ENCODE results near the gene CEACAM19.
"Not testable (repeated sequence)": the region's sequence is repeated elsewhere in the genome, so short reads cannot be mapped to it uniquely, and the experiment has no call there.

Gene CEACAM19, protein sequence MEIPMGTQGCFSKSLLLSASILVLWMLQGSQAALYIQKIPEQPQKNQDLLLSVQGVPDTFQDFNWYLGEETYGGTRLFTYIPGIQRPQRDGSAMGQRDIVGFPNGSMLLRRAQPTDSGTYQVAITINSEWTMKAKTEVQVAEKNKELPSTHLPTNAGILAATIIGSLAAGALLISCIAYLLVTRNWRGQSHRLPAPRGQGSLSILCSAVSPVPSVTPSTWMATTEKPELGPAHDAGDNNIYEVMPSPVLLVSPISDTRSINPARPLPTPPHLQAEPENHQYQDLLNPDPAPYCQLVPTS

DNA sequence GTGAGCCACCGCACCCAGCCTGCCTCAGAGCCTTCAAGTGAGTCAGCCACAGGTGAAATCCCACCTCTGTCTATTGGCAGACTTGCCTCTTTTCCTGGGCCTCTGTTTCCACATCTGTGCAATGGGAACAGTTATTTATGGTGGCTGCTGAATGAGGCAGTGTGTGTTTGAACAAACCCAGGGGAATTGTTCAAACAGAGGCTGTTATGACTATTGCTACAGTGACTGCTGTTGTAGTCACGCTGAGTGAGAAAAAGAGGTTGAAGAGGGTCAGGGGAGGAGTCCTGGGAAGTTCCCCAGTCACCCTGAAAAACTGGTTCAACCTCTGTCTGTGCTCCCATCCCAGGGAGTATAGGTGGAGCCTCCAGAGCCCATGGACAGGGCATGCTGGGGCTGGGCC lies at the start of gene CEACAM19:
Gene CEACAM19, plus strand, starts transcription at position 83 of the 400 bp plus-strand sequence. CDS start 450 bp downstream, outside the sequence.
- no peak for DNase-seq (ENCODE audit: low spot score)

DNA sequence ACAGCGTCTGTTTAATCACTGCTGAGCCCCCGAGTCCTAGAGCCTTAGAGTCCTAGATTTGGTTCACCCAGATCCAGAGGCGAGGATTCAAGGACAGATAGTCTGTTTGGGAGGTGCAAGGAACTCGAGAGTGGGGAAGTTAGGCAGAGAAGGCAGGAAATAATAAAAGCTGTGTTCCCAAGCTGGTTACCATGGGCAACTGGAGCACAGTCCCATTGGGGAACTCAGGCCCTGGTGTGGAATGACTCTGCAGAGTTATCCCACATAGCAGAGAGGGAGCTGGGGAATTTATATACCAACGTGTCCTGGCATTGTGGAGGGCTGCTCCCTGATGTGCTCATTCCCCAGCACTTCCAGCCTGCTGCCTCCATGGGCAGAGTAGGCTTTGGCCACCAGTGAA lies 48.2 kb upstream of the CEACAM19 start:
- no peak for DNase-seq (ENCODE audit: low spot score)

DNA sequence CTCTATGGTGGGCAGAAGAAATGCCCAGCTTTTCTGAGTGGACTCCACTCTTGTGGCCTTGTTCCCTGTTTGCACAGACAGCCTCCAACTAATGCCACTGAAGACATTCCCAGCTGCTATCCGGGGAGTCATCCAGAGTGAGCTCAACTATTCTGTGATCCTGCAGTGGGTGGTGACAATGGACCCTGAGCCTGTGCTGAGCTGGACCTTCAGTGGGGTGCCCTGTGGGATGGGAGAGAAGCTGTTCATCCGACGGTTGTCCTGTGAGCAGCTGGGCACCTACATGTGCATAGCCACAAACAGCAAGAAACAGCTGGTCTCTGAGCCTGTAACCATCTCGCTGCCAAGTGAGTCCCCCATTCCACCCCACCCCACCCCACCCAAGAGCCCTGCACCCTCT lies 47.7 kb upstream of the CEACAM19 start:
- no peak for DNase-seq (ENCODE audit: low spot score)

DNA sequence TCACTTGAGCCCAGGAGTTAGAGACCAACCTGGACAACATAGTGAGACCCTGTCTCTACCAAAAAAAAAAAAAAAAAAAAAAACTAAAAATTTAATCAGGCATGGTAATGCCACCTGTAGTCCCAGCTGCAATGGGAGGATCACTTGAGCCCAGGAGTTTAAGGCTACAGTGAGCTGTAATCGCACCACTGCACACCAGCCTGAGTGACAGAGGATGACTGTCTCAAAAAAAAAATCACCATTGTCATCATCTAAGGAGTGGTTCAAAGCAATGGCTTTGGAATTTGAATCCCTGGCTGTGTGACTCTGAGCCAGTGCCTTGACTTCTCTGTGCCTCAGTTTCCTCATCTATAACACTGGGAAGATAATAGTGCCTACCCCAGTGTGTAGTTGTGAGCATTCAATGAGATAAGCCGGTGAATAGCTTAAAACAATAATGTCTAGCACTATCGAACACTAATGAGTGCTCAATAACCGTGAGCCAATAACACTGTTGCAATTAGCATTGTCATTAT lies 46.4 kb upstream of the CEACAM19 start:
- DNase-seq (ENCODE audit: low spot score): no peak

DNA sequence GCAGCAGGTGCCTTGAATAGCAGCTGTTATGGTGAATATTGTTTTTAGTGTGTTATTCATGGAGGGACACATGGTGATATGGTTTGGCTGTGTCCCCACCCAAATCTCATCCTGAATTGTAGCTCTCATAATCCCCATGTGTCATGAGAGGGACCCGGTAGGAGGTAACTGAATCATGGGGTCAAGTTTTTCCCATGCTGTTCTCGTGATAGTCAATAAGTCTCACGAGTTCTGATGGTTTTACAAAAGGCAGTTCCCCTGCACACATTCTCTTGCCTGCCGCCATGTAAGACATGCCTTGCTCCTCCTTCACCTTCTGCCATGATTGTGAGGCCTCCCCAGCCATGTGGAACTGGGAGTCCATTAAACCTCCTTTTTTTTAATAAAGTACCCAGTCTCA lies 45.6 kb upstream of the CEACAM19 start:
- not testable (repeated sequence) for DNase-seq (ENCODE audit: low spot score)

DNA sequence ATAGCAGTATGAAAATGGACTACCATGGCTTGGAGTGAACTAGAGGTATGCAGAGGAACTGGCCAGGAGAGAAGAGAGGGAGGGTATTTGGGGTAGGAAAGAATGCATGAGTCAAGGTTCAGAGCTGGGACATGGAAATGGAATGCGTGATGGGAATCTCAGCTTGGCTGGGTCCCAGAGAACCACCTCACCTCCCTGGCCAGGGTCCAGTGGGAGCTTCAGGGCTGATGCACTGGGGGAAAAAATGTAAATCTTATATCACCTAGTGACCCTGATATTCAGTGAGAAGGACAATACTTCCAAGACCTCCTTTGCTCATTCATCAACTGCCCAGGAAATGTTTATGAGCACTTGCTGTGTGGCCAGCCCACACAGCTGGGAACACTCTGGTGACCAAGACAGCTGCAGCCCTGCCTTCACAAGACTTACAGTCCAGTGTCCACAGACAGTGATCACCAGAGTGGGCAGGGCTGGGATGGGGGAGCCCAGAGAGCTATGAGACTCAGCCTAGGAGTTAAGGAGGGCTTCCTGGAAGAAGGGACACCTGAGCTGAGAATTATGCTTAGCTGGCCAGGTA lies 45.1 kb upstream of the CEACAM19 start:
- no peak for DNase-seq (ENCODE audit: low spot score)

DNA sequence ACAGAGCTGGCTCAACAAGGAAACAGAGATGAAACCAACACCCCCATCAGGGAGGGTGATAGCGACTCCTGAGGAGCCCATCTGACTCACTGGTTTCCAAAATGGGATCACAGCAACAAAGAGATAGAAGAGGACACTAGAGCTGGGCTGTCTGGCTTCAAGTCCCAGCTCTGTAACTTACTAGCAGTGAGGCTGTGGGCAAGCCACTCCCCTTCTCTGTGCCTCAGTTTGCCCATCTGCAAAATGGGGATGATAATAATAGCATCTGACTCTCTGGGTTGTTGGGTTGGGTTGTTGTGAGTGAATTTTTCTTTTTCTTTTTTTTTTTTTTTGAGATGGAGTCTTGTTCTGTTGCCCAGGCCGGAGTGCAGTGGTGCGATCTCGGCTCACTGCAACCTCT lies 43.7 kb upstream of the CEACAM19 start:
- DNase-seq (ENCODE audit: low spot score): no peak

DNA sequence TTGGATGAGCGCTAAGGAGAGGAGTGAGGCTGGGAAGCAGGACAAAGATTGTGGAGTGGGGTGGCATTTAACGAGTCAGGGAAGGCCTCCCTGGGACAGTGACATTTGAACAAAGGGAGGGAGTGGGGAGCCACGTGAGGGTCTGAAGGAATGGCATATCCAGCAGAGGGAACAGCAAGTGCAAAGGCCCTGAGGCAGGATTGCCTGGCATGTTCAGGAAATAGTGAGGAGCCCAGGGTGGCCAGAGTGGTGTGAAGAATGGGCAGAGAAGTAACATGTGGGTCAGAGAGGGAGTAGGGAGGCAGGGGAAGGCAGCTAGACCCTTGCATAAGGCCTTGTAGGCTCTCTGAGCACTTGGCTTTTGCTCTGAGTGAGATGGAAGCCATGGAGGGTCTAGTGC lies 42.5 kb upstream of the CEACAM19 start:
- no peak for DNase-seq (ENCODE audit: low spot score)

DNA sequence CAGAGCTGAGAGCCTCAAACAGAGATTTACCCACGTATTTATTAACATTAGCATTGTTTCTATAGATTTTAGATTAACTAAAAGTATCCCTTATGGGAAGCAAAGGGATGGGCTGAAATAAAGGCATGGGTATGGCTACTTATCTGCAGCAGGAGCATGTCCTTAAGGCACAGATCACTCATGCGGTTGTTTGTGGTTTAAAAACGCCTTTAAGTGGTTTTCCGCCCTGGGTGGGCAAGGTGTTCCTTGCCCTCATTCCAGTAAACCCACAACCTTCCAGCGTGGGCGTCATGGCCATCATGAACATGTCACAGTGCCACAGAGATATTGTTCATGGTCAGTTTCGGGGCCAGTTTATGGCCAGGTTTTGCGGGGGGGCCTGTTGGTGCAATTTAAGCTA lies 39.7 kb upstream of the CEACAM19 start:
- DNase-seq (ENCODE audit: low spot score): not testable (repeated sequence)

DNA sequence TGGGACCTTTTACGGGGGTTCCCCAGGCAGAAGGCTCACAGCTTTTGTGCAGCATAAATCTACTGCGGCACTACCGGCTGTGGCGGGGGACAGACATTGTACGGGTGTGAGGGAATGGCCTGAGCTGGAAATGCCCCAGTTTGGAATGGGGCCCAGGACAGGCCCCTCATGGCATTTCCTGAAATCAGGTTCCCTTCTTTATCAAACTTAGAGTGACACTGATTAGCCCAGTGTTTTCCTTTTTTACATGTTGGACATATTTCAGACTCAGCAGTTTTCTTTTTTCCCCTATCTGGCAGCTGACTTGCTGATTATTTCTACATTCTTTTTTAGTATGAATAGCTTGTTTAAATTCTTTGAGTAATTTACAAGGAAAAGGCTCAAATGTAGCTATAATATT lies 37.2 kb upstream of the CEACAM19 start:
- DNase-seq (ENCODE audit: low spot score): not testable (repeated sequence)

DNA sequence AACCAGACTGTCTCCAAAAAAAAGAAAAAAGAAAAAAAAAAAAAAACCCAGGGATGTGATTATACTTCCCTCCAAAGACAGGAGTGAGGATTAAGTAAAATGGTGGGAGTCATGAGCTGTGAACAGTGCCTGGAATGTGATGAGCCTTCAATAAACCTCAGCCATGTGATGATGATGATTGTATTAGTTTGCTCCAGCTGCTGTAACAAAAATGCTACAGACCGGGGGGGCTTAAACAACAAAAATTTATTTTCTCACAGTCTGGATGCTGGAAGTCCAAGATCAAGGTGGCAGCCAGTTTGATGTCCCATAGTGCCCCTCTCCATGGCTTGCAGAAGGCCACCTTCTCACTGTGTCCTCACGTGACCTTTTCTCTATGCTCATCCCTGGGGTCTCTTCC lies 36.5 kb upstream of the CEACAM19 start:
- no peak for DNase-seq (ENCODE audit: low spot score)

DNA sequence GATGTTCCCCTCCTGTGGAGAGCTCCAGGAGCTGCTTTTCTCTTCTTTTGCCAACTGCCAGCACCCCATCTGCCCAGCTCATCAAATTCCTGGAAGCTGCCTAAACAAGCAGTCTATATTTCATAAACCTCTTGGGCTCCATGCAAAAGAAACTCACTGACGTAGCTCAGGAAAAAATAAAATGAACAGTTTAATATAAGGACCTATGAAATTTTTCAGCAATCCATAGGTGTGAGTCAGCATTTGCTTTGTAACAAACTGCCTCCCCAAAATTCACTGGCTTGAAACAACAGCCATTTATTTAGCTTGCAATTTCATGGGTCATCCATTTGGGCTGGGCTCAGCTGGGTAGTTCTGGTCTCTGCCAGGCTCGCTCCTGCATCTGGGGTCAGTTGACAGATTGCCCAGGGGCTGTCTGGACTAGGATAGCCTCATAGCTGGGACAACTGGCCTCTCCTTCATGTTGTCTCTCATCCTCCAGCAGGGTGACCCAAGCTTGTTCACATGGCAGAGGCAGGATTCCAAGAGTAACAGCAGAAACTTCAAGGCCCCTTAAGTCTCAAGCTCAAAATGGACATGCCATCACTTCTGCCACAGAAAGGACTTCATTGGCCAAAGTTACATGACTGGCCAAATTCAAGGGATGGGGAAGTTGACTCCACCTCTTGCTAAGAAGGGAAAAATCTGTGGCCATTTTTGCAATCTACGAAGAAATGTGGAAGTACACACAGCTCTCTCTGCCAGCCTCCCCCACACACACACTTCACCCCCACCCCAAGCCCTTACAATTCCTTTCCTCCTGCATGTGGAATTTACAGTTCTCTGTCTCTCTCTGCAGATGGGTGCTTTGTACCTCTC lies 35.5 kb upstream of the CEACAM19 start:
- DNase-seq (ENCODE audit: low spot score): no peak

DNA sequence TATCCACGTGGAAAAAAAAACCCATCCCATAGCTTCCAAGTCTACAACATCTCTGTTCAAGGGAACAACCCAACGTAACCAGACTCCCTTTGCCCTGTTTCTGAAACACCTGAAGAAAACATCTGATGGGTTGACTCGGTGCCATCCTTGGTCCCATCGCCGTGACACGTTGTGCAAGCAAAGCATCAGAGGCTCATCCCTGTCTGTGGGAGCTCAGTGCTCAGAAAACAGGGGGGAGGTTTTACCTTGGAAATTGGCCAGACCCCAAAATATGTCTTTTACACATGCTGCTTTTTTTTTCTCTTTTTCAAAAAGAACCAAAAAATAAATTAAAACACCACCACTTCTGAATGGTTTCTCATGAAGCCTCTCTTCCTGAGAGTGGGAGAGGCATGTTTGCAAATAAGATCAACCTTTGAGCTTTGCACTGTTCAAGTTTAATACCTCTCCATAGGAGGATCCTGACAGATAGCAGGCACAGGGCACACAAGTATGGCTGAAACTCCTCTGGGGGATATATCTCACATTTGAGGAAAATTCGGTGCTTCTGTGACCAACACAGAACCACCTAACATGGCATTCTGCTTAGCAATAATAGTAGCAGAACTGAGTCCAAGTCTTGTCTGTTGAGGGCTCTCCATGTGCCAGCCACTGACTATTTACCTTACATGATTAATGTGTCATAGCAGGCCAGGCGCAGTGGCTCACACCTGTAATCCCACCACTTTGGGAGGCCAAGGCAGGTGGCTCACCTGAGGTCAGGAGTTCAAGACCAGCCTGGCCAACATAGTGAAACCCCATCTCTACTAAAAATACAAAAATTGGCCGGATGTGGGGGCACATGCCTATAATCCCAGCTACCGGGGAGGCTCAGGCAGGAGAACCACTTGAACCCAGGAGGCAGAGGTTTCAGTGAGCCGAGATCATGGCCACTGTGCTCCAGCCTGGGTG lies 34.6 kb upstream of the CEACAM19 start:
- no peak for DNase-seq (ENCODE audit: low spot score)

DNA sequence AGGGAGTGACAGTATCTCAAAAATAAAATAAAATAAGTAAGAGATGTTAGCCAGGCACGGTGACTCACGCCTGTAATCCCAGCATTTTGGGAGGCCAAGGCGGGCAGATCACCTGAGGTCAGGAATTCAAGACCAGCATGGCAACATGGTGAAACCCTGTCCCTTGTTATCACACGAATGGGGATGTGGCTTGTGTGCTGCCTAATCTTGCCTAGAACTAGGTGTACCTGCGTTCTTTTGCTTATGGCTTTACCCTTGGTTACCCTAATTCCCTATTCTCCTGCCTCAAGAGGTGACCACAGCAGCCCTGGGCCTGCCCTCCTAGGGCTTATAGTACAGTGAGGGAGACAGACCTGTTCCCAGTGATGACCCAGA lies 33.9 kb upstream of the CEACAM19 start:
- no peak for DNase-seq (ENCODE audit: low spot score)

DNA sequence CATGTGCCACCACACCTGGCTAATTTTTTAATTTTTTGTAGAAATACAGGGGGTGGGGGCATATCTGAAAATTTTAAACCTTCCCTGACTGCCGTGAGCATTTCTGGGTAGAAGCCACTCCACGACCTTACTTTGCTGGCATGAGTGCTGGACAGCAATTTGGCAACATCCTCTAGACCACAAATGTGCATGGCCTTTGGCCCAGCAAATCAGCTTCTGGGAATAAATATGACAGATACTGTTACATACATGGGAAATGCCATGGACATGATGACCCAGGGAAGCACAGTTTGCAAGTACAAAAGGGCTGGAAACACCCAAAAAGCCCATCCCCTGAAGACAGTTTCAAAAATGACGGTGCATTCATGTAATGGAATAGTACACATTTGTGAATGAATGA lies 30.8 kb upstream of the CEACAM19 start:
- DNase-seq (ENCODE audit: low spot score): no peak

DNA sequence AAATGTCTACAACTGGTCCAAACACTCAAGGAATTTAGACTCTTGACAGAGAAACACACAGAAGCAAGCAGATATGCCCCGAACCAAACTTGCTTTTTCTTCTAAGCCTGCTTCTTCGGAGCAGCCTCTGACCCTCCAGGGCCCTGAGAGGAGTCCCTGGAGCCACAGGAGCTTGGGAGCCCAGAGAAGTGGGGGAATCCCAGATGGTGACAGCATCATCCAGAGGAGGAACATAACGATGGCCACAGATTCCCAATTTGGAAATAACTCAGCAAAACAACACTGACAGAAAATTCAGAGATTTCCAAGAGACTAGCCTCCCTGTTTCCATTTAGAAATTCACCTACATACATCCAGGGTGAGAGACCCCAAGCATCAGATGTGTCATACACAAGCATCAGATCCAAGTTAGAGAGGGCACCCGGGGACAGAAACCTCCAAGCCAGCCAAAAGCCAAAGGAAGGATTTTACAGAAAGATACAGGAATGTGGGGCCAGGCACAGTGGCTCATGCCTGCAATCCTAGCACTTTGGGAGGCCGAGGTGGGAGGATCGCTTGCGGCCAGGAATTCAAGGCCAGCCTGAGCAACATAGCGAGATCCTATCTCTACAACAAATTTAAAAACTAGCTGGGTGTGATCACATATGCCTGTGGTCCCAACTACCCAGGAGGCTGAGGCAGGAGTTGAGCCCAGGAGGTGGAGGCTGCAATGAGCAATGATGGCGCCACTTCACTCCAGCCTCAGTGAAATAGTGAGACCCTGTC lies 29.6 kb upstream of the CEACAM19 start:
- no peak for DNase-seq (ENCODE audit: low spot score)

DNA sequence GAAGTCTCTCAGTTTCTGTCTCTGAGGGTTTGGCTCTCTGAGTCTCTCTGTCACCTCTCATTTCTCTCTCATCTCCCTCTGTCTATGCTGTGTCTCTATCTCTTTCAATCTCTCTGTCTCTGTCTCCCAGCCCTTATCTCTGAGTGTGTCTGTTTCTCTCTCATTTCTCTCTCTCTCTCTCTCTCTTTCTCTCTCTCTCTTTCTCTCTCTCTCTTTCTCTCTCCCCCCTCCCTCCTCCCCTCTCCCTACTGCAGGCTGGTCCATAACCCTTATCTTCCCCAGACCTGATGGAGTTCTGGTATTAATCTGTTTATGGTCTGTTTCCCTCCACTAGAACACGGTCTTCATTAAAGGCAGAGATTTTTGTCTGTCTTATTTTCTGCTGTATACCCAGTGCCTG lies 28.9 kb upstream of the CEACAM19 start:
- DNase-seq (ENCODE audit: low spot score): no peak

DNA sequence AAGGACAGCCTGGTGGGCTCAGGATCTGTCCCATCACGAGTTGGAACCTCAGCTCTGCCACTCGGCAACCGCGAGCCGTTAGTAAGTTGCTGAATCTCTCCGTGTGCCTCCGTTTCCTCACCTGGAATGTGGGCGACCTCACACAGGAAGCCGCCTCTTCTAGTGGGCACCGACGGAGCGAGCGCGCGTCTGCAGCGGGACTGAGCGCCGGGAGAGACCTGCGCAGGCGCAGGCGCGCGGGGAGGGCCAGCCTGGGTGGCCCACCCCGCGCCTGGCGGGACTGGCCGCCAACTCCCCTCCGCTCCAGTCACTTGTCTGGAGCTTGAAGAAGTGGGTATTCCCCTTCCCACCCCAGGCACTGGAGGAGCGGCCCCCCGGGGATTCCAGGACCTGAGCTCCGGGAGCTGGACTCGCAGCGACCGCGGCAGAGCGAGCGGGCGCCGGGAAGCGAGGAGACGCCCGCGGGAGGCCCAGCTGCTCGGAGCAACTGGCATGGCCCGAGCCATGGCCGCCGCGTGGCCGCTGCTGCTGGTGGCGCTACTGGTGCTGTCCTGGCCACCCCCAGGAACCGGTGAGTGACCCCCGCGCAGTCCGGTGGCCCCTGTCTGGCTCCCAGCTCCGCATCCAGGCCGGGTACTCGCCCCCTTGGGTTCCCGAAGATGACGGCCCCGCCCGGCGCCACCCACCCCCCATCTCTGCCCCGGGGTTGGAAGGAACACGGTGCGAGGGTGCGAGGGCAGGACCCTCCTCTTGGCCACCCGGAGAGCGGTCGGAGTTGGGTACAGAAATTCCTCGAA lies 27.5 kb upstream of the CEACAM19 start, which contains the start of gene PVR:
Gene PVR, plus strand, starts transcription at position 306 of the 797 bp plus-strand sequence. Its CDS starts 187 bp downstream, at position 493.
- DNase-seq (ENCODE audit: low spot score): no peak

DNA sequence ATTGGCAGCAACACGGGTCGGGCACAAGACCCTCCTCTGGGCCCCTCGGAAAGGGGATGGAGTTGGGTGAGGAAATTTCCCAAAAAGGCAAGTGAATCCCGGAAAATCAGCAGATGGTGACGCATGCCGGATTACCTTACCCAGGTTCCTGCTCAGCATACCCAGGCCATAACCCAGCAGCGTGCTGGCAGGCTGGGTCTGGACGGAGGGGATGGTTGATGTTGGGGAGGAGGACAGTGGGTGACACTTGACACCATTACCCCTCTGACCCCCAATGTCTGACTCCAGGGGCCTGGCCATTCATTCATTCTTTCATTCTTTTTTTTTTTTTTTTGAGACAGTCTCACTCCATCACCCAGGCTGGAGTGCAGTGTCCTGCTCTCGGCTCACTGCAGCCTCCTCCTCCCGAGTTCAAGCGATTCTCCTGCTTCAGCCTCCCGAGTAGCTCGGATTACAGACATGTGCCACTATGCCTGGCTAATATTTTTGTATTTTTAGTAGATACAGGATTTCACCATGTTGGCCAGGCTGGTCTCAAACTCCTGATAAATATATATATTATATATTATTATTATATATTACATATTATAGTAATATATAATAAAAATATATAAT lies 26.8 kb upstream of the CEACAM19 start:
- no peak for DNase-seq (ENCODE audit: low spot score)
